HepG2 (cell line): ENCODE results near the gene MRPL20. TPM values are rescaled to one million over a fixed set of nuclear protein-coding genes. Genes with fewer than 3 reads are reported as not detected.

Source experiments
- AGO1 ChIP-seq: fragments of 200-400 bp; formaldehyde crosslinking; IDR thresholded peaks from 2 replicates; pipeline ENCODE4 v1.6.1; 2017; ENCODE audit warnings: mild to moderate bottlenecking, low read depth, low read length, moderate library complexity; ENCODE audit not compliant: poor library complexity, severe bottlenecking
- CENPT ChIP-seq: sonication (generic); formaldehyde crosslinking; IDR thresholded peaks from 2 replicates; pipeline ENCODE4 v1.8.0; 2022; ENCODE audit warnings: low read depth, mild to moderate bottlenecking, moderate library complexity, missing genetic modification reagents
- GFI1 ChIP-seq: sonication (generic); formaldehyde crosslinking; IDR thresholded peaks from 2 replicates; pipeline ENCODE4 v1.5.0; 2020; ENCODE audit warnings: missing genetic modification reagents, mild to moderate bottlenecking, borderline replicate concordance
- HCFC1 ChIP-seq: fragments of 150-350 bp; IDR thresholded peaks from 2 replicates; pipeline ENCODE4 v1.6.1; 2014; ENCODE audit warnings: low read depth, low read length
- HMG20B ChIP-seq: conservative IDR thresholded peaks from 2 replicates; pipeline ENCODE4 v1.6.1; 2016; ENCODE audit warnings: missing genetic modification reagents, missing compliant biosample characterization
- NFKB2 ChIP-seq: sonication (generic); formaldehyde crosslinking; IDR thresholded peaks from 2 replicates; pipeline ENCODE4 v1.4.0; 2020; ENCODE audit warnings: missing genetic modification reagents, borderline replicate concordance
- PHF21A ChIP-seq: sonication (generic); formaldehyde crosslinking; IDR thresholded peaks from 2 replicates; pipeline ENCODE4 v1.5.0; 2020; ENCODE audit warnings: mild to moderate bottlenecking, missing genetic modification reagents
- SIN3A ChIP-seq: IDR thresholded peaks from 2 replicates; pipeline ENCODE4 v1.6.1; 2011; ENCODE audit warnings: low read depth, mild to moderate bottlenecking, control low read depth, low read length, borderline replicate concordance
- ZNF34 ChIP-seq: sonication (generic); formaldehyde crosslinking; IDR thresholded peaks from 2 replicates; pipeline ENCODE4 v1.4.0; 2020; ENCODE audit warnings: mild to moderate bottlenecking, missing genetic modification reagents, borderline replicate concordance
- ZNF432 ChIP-seq: sonication (generic); formaldehyde crosslinking; IDR thresholded peaks from 2 replicates; pipeline ENCODE4 v1.5.0; 2020; ENCODE audit warnings: missing genetic modification reagents, mild to moderate bottlenecking, borderline replicate concordance
- ZNF589 ChIP-seq: sonication (generic); formaldehyde crosslinking; conservative IDR thresholded peaks from 2 replicates; pipeline ENCODE4 v1.8.0; 2022; ENCODE audit warnings: mild to moderate bottlenecking, moderate library complexity, missing genetic modification reagents
- ZNF607 ChIP-seq: sonication (generic); formaldehyde crosslinking; IDR thresholded peaks from 2 replicates; pipeline ENCODE4 v1.5.1; 2020; ENCODE audit warnings: missing genetic modification reagents, mild to moderate bottlenecking, borderline replicate concordance
- polyA plus RNA-seq, 8 experiments: library from polyadenylated mRNA; depleted of rRNA in 3 of 8; stranded (reverse) in 7 of 8; unstranded in 1 of 8; fragments of >200 nt; fragmentation: Illumina TruSeq in 4 of 8; extraction: Trizol in 4 of 8; gene quantifications; 2 replicates each; pipeline versions ENCODE4 v1.2.1 to v1.2.3, GENCODE V29; 2011 to 2016; ENCODE audit warnings: low read depth in 4 of 8, missing spikeins in 1 of 8, mixed read lengths in 1 of 8; ENCODE audit not compliant: insufficient read depth in 1 of 8
- total RNA-seq, 5 experiments: library from RNA; depleted of rRNA; stranded (reverse); fragments of >200 nt; fragmentation: Illumina TruSeq; extraction: Trizol; gene quantifications; 2 replicates each; pipeline ENCODE4 v1.2.3, GENCODE V29; 2016; ENCODE audit warnings: low read depth in 1 of 5
- TF ChIP-seq, protein P1 (sequence below): sonication (generic); formaldehyde crosslinking; IDR thresholded peaks from 2 replicates; pipeline ENCODE4 v1.8.0; 2023; ENCODE audit warnings: mild to moderate bottlenecking, missing genetic modification reagents
- TF ChIP-seq, protein P2 (sequence below): sonication (generic); formaldehyde crosslinking; IDR thresholded peaks from 2 replicates; pipeline ENCODE4 v1.4.0; 2020; ENCODE audit warnings: mild to moderate bottlenecking, missing genetic modification reagents
- TF ChIP-seq, protein P3 (sequence below): sonication (generic); formaldehyde crosslinking; IDR thresholded peaks from 2 replicates; pipeline ENCODE4 v1.5.0; 2020; ENCODE audit warnings: mild to moderate bottlenecking, missing genetic modification reagents
- TF ChIP-seq, protein P4 (sequence below): sonication (generic); formaldehyde crosslinking; conservative IDR thresholded peaks from 2 replicates; pipeline ENCODE4 v1.8.0; 2022; ENCODE audit warnings: mild to moderate bottlenecking, moderate library complexity, missing genetic modification reagents
- TF ChIP-seq, protein P5 (sequence below): sonication (generic); formaldehyde crosslinking; IDR thresholded peaks from 2 replicates; pipeline ENCODE4 v1.8.0; 2022; ENCODE audit warnings: mild to moderate bottlenecking, missing genetic modification reagents
- TF ChIP-seq, protein P6 (sequence below): sonication (generic); formaldehyde crosslinking; IDR thresholded peaks from 2 replicates; pipeline ENCODE4 v1.9.0; 2021; ENCODE audit warnings: missing genetic modification reagents, mild to moderate bottlenecking, borderline replicate concordance

MRPL20 gene
- total and polyA plus RNA-seq, 2 of the 13 experiments (the other 11 are each of a cell fraction or from before 2014, with no cell fraction given), result 59.2 to 127 TPM

DNA sequence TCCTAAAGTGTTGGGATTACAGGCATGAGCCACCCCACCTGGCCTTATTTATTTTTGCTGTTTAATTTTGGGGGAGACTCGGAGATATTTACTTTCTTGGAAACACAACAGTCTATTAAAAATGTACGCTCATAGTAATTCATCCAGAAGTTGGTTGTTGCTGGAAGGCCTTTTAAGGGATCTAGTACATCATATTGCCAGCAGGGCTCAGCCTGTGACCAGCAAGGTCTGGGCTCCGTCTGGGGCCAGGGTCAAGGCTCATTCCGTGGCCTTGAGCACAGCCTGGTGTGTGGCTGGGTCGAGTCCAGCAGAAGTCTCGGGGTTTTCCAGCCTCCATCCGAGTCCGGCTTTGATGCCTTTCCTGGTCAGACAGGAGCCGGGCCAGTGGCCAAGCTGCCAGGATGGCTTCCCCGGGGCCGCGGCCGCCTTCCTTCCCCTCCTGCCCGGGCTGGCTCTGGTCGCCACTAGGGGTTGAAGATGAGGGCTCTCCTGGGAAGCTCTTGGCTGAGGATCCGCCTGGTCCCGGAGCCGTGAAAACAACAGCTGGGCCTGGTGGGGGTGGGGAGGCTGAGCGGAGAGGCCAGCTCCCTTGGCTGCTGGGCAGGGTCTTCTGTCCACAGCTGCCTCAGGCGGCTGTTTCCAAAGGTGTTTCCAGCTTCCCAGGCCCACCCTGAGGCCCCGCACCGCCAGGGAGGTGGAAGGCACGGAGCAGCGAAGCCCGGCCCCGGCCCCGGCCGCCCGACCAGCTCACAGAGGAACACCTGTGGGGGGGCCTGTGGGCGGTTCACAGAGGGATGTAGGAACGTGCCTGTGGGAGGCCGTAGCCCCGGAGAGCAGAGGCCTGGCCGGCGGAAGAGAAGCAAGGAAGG is 23.3 kb upstream of the MRPL20 start (continued):
- TF ChIP-seq, protein P1, sequence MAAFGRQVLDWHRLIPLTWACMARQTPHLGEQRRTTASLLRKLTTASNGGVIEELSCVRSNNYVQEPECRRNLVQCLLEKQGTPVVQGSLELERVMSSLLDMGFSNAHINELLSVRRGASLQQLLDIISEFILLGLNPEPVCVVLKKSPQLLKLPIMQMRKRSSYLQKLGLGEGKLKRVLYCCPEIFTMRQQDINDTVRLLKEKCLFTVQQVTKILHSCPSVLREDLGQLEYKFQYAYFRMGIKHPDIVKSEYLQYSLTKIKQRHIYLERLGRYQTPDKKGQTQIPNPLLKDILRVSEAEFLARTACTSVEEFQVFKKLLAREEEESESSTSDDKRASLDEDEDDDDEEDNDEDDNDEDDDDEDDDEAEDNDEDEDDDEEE, result no peak
- TF ChIP-seq PHF21A (CRISPR knock-in tag) (no peak; the same call in 1 of the 2 replicates), HMG20B (CRISPR knock-in tag) (no peak), ZNF432 (CRISPR knock-in tag) (no peak), AGO1 (peak; percentile 100), ZNF34 (CRISPR knock-in tag) (no peak), SIN3A (0 out of 2 replicates have a peak, but pooled peaks have one; percentile 2), ZNF589 (CRISPR knock-in tag) (no peak; the same call in 1 of the 2 replicates), CENPT (CRISPR knock-in tag) (no peak), HCFC1 (no peak), ZNF607 (CRISPR knock-in tag) (peak; percentile 70; the same call in 1 of the 2 replicates), GFI1 (CRISPR knock-in tag) (peak; percentile 6; the same call in 1 of the 2 replicates), NFKB2 (CRISPR knock-in tag) (peak; percentile 85; the same call in 1 of the 2 replicates)
- TF ChIP-seq, protein P2, sequence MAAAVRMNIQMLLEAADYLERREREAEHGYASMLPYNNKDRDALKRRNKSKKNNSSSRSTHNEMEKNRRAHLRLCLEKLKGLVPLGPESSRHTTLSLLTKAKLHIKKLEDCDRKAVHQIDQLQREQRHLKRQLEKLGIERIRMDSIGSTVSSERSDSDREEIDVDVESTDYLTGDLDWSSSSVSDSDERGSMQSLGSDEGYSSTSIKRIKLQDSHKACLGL (CRISPR knock-in tag), result peak; percentile 33; the same call in 1 of the 2 replicates
- TF ChIP-seq, protein P3, sequence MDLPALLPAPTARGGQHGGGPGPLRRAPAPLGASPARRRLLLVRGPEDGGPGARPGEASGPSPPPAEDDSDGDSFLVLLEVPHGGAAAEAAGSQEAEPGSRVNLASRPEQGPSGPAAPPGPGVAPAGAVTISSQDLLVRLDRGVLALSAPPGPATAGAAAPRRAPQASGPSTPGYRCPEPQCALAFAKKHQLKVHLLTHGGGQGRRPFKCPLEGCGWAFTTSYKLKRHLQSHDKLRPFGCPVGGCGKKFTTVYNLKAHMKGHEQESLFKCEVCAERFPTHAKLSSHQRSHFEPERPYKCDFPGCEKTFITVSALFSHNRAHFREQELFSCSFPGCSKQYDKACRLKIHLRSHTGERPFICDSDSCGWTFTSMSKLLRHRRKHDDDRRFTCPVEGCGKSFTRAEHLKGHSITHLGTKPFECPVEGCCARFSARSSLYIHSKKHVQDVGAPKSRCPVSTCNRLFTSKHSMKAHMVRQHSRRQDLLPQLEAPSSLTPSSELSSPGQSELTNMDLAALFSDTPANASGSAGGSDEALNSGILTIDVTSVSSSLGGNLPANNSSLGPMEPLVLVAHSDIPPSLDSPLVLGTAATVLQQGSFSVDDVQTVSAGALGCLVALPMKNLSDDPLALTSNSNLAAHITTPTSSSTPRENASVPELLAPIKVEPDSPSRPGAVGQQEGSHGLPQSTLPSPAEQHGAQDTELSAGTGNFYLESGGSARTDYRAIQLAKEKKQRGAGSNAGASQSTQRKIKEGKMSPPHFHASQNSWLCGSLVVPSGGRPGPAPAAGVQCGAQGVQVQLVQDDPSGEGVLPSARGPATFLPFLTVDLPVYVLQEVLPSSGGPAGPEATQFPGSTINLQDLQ (CRISPR knock-in tag), result 0 out of 2 replicates have a peak, but pooled peaks have one; percentile 27
- TF ChIP-seq, protein P4, sequence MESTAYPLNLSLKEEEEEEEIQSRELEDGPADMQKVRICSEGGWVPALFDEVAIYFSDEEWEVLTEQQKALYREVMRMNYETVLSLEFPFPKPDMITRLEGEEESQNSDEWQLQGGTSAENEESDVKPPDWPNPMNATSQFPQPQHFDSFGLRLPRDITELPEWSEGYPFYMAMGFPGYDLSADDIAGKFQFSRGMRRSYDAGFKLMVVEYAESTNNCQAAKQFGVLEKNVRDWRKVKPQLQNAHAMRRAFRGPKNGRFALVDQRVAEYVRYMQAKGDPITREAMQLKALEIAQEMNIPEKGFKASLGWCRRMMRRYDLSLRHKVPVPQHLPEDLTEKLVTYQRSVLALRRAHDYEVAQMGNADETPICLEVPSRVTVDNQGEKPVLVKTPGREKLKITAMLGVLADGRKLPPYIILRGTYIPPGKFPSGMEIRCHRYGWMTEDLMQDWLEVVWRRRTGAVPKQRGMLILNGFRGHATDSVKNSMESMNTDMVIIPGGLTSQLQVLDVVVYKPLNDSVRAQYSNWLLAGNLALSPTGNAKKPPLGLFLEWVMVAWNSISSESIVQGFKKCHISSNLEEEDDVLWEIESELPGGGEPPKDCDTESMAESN (CRISPR knock-in tag), result peak; percentile 58; the same call in 1 of the 2 replicates
- TF ChIP-seq, protein P5, sequence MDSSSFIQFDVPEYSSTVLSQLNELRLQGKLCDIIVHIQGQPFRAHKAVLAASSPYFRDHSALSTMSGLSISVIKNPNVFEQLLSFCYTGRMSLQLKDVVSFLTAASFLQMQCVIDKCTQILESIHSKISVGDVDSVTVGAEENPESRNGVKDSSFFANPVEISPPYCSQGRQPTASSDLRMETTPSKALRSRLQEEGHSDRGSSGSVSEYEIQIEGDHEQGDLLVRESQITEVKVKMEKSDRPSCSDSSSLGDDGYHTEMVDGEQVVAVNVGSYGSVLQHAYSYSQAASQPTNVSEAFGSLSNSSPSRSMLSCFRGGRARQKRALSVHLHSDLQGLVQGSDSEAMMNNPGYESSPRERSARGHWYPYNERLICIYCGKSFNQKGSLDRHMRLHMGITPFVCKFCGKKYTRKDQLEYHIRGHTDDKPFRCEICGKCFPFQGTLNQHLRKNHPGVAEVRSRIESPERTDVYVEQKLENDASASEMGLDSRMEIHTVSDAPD (CRISPR knock-in tag), result no peak
- TF ChIP-seq, protein P6, sequence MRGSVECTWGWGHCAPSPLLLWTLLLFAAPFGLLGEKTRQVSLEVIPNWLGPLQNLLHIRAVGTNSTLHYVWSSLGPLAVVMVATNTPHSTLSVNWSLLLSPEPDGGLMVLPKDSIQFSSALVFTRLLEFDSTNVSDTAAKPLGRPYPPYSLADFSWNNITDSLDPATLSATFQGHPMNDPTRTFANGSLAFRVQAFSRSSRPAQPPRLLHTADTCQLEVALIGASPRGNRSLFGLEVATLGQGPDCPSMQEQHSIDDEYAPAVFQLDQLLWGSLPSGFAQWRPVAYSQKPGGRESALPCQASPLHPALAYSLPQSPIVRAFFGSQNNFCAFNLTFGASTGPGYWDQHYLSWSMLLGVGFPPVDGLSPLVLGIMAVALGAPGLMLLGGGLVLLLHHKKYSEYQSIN (CRISPR knock-in tag), result no peak
